ENCODE measurements around the gene LUC7L. TPM values are rescaled to one million over a fixed set of nuclear protein-coding genes. Genes with fewer than 3 reads are reported as not detected.

Gene LUC7L
- total RNA-seq, 4 donors from 2014 or later, result 18.4 to 53.5 (median 31.1) TPM

DNA sequence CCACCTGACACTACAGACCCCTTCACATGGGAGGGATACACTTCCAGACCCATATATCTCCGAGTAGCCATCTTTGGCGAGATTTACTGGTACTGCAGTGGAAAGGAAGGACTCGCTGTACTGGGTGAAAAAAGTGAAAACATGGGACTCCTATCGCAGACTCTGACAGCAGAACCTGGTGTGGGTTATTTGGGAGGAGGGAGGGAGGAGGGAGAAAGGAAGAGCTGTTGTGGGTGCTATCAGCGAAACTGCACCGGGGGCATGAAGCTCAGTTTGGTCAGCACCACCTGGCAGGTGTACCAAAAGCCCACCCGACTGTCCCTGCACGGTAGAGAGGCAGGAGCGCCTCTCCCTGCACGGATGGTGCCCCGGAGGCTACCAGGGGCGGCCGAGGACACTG lies 44.0 kb downstream of the LUC7L start:
- no peak overlapping the region for H3K4me3 ChIP-seq
- peaks cover 9 to 11% (median 11%) of the 10 kb centered on the region in 3 donors for H3K27me3 ChIP-seq
- DNase-seq (no peak), ATAC-seq (no peak)
- intact Hi-C loops (cut with DNase I; ENCODE audit: low total_unique reads) (no loop called here), in situ Hi-C loops (cut with MboI; ENCODE audit: low sequenced_read_pairs in 4 of 4) (no loop called here)
- H3K9me3 ChIP-seq, result no peaks in the 10 kb centered on the region
- no peak overlapping the region for H3K27ac ChIP-seq
- peaks cover 8 to 28% of the 10 kb centered on the region in 2 donors for H3K36me3 ChIP-seq
- peaks cover 8 to 10% of the 10 kb centered on the region in 2 donors for H3K4me1 ChIP-seq
- TF ChIP-seq, protein P1, sequence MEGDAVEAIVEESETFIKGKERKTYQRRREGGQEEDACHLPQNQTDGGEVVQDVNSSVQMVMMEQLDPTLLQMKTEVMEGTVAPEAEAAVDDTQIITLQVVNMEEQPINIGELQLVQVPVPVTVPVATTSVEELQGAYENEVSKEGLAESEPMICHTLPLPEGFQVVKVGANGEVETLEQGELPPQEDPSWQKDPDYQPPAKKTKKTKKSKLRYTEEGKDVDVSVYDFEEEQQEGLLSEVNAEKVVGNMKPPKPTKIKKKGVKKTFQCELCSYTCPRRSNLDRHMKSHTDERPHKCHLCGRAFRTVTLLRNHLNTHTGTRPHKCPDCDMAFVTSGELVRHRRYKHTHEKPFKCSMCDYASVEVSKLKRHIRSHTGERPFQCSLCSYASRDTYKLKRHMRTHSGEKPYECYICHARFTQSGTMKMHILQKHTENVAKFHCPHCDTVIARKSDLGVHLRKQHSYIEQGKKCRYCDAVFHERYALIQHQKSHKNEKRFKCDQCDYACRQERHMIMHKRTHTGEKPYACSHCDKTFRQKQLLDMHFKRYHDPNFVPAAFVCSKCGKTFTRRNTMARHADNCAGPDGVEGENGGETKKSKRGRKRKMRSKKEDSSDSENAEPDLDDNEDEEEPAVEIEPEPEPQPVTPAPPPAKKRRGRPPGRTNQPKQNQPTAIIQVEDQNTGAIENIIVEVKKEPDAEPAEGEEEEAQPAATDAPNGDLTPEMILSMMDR (IDR thresholded peaks at IDR 0.05 in 4 of 5, conservative IDR thresholded peaks at IDR 0.05 in 1 of 5), result no peak
- no peak for TF ChIP-seq POLR2A (IDR thresholded peaks at IDR 0.05)

DNA sequence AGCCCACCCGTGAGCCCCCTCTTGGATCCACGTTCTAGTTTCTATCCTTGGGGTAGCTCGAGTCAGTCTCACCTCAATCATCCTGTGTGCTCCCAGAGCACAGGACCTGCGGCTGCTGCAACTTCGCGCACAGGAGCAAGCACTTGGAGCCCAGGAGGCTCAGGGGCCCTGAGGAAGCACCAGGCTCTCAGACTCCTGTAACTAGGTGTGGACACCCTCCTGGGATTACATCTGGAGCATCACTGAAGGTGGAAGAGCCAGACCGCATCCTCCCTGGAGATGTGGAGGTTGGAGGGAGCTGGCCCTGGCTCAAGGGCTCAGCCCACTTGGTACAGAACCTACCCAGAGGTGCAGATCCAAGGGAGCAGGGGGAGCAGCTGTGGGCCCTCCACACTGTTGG lies 46.2 kb downstream of the LUC7L start:
- H3K27me3 ChIP-seq, result peaks cover 30 to 33% (median 32%) of the 10 kb centered on the region in 3 donors
- in situ Hi-C loops (cut with MboI; ENCODE audit: low sequenced_read_pairs in 4 of 4), result loop anchor here in 2 of 4 donors (5.0 kb wide), 1 partner anchor 76 kb away; no protein-coding TSS in a partner anchor
- no peak for ATAC-seq
- peaks cover 0 to 9% of the 10 kb centered on the region in 2 donors for H3K36me3 ChIP-seq
- H3K9me3 ChIP-seq, result no peaks in the 10 kb centered on the region
- no peak for DNase-seq
- H3K27ac ChIP-seq, result no peak overlapping the region
- peaks cover 8 to 10% of the 10 kb centered on the region in 2 donors for H3K4me1 ChIP-seq
- intact Hi-C loops (cut with DNase I; ENCODE audit: low total_unique reads), result no loop called here
- TF ChIP-seq POLR2A (IDR thresholded peaks at IDR 0.05), result no peak
- TF ChIP-seq, protein P1 (IDR thresholded peaks at IDR 0.05 in 4 of 5, conservative IDR thresholded peaks at IDR 0.05 in 1 of 5), result no peak
- no peak overlapping the region for H3K4me3 ChIP-seq

DNA sequence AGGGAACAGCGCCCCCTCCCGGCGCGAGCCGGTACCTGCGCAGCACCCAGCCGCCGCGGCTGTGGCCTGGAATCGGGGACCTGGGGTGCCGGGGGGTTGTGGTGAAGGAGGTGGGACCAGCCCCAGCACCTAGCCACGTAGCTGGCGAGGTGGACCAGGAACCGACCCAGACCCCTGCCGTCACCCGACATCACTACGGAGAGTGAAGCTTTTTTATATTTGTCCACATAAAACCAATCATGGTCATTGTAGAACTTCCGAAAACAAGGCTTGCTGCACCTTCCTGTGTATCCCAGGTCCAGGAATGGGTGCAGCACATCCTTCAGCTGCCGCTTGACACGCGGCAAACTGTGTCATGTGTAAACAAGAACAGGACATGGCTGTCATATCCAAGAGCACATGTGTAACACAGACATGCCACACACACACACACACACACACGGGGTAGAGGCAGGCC lies 47.7 kb downstream of the LUC7L start:
- H3K27me3 ChIP-seq, result peaks cover 40 to 44% (median 43%) of the 10 kb centered on the region in 3 donors
- in situ Hi-C loops (cut with MboI; ENCODE audit: low sequenced_read_pairs in 4 of 4), result loop anchor here in 2 of 4 donors (5.0 kb wide), 1 partner anchor 74 kb away; no protein-coding TSS in a partner anchor
- peak; percentile 11 to 24 for ATAC-seq
- peak in 1 of 2 donors; percentile 26 for DNase-seq
- H3K36me3 ChIP-seq, result no peaks in the 10 kb centered on the region
- no peak overlapping the region for H3K4me3 ChIP-seq
- intact Hi-C loops (cut with DNase I; ENCODE audit: low total_unique reads), result loop anchor here (2.0 kb wide), 1 partner anchor 75 kb away; no protein-coding TSS in a partner anchor
- TF ChIP-seq, protein P1 (IDR thresholded peaks at IDR 0.05 in 4 of 5, conservative IDR thresholded peaks at IDR 0.05 in 1 of 5), result peak; percentile 94 to 99 (median 94)
- no peak for TF ChIP-seq POLR2A (IDR thresholded peaks at IDR 0.05)
- no peaks in the 10 kb centered on the region for H3K9me3 ChIP-seq
- H3K4me1 ChIP-seq, result peaks cover 8 to 10% of the 10 kb centered on the region in 2 donors
- H3K27ac ChIP-seq, result no peak overlapping the region

DNA sequence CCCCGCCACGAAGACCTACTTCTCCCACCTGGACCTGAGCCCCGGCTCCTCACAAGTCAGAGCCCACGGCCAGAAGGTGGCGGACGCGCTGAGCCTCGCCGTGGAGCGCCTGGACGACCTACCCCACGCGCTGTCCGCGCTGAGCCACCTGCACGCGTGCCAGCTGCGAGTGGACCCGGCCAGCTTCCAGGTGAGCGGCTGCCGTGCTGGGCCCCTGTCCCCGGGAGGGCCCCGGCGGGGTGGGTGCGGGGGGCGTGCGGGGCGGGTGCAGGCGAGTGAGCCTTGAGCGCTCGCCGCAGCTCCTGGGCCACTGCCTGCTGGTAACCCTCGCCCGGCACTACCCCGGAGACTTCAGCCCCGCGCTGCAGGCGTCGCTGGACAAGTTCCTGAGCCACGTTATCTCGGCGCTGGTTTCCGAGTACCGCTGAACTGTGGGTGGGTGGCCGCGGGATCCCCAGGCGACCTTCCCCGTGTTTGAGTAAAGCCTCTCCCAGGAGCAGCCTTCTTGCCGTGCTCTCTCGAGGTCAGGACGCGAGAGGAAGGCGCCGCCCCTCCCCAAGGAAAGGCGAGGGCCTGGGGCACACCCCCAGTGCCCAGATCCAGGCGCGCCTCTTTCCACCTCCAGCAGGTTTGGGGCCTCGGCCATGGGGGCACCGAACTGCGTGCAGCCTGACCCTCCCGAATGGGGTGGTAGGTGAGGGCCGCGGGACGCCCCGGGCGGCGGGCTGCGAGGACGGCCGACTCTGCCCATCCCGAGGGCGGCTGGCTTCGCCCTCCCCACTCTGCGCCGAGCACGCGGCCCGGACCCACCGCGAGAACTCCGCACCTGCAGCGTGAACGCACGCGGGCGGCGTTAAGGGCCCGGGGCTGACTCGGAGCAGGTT lies 48.3 kb downstream of the LUC7L start:
- peaks cover 8 to 10% of the 10 kb centered on the region in 2 donors for H3K4me1 ChIP-seq
- no peaks in the 10 kb centered on the region for H3K9me3 ChIP-seq
- no peak overlapping the region for H3K27ac ChIP-seq
- DNase-seq, result peak in 1 of 2 donors; percentile 54
- H3K27me3 ChIP-seq, result peaks cover 40 to 44% (median 43%) of the 10 kb centered on the region in 3 donors
- no peaks in the 10 kb centered on the region for H3K36me3 ChIP-seq
- peak; percentile 32 to 80 for ATAC-seq
- no peak for TF ChIP-seq POLR2A (IDR thresholded peaks at IDR 0.05)
- TF ChIP-seq, protein P1 (IDR thresholded peaks at IDR 0.05 in 4 of 5, conservative IDR thresholded peaks at IDR 0.05 in 1 of 5), result no peak
- intact Hi-C loops (cut with DNase I; ENCODE audit: low total_unique reads), result loop anchor here (2.0 kb wide), 1 partner anchor 74 kb away; no protein-coding TSS in a partner anchor
- peak overlapping the region; percentile 6 to 52 (median 20) for H3K4me3 ChIP-seq
- in situ Hi-C loops (cut with MboI; ENCODE audit: low sequenced_read_pairs in 4 of 4), result loop anchor here in 2 of 4 donors (5.0 kb wide), 1 partner anchor 74 kb away; no protein-coding TSS in a partner anchor

Measured in gastrocnemius medialis (tissue), 4 donors.